Endothelial cell of umbilical vein (primary cell): ENCODE results near the gene SGCD. TPM values are rescaled to one million over a fixed set of nuclear protein-coding genes. Genes with fewer than 3 reads are reported as not detected.

Experiments used
- BruUV-seq: library from RNA; stranded (reverse); fragments of 400-500 nt; replicated peaks from 2 replicates; lab custom pipeline; 2021; lab: Mats Ljungman, UMichigan
- CTCF ChIA-PET: fragments of 300-600, 350-600 bp; sonication (Branson Sonifier 250); formaldehyde crosslinking; loops from one replicate; lab custom pipeline; 2021; ENCODE audit warnings: antibody characterized with exemption, inconsistent platforms; lab: Charles Lee
- POLR2A ChIA-PET: fragments of 300-600, 350-600 bp; sonication (Branson Sonifier 250); formaldehyde crosslinking; loops from one replicate; lab custom pipeline; 2021; ENCODE audit warnings: antibody characterized with exemption, inconsistent platforms; lab: Charles Lee
- DNase-seq: peaks from one replicate; pipeline ENCODE4 v3.0.0-alpha.2; 2011; ENCODE audit warnings: low read depth, low spot score
- FAIRE-seq: peaks from 2 replicates; lab custom pipeline; 2011; peaks lifted over from hg19 to GRCh38; lab: Jason Lieb, UNC
- H2AFZ ChIP-seq: 2 replicates; pipeline ENCODE4 v1.6.0; 2012; ENCODE audit warnings: low read depth, low read length, control low read depth, inconsistent platforms
- H3K27ac ChIP-seq: 2 replicates; pipeline ENCODE4 v1.5.1; 2011; ENCODE audit warnings: low read depth, mild to moderate bottlenecking, control low read depth, low read length, moderate library complexity; ENCODE audit not compliant: insufficient read depth
- H3K27me3 ChIP-seq, 2 experiments: 2 replicates each; pipeline versions ENCODE4 v1.6.0 to v1.6.1; 2011; ENCODE audit warnings: low read length in 2 of 2, mixed read lengths in 1 of 2; ENCODE audit not compliant: control insufficient read depth in 2 of 2, insufficient read depth in 2 of 2
- H3K36me3 ChIP-seq, 2 experiments: 2 replicates in 1 of 2; 3 replicates in 1 of 2; pipeline ENCODE4 v1.5.1; 2011; ENCODE audit warnings: low read length in 2 of 2, mild to moderate bottlenecking in 1 of 2, moderate library complexity in 1 of 2; ENCODE audit not compliant: control insufficient read depth in 2 of 2, insufficient read depth in 2 of 2; ENCODE audit errors: extremely low read depth in 1 of 2
- H3K4me1 ChIP-seq: 3 replicates; pipeline ENCODE4 v1.5.1; 2011; ENCODE audit warnings: mild to moderate bottlenecking, low read length; ENCODE audit not compliant: control insufficient read depth, insufficient read depth; ENCODE audit errors: extremely low read depth
- H3K4me2 ChIP-seq: 2 replicates; pipeline ENCODE4 v1.6.1; 2011; ENCODE audit warnings: low read length, control low read depth, mixed read lengths; ENCODE audit not compliant: insufficient read depth
- H3K4me3 ChIP-seq, 3 experiments: fragments of 200-600 bp in 1 of 3; sonication (generic), shearing (Covaris generic) in 1 of 3; replicated peaks in 1 of 3; 2 replicates each; pipeline ENCODE4 v1.5.1; 2011 to 2016; ENCODE audit warnings: control low read depth in 3 of 3, low read length in 3 of 3, mild to moderate bottlenecking in 2 of 3, inconsistent platforms in 1 of 3, low read depth in 1 of 3, moderate library complexity in 1 of 3; ENCODE audit not compliant: insufficient read depth in 1 of 3
- H3K79me2 ChIP-seq: 2 replicates; pipeline ENCODE4 v1.6.0; 2012; ENCODE audit warnings: low read length, inconsistent platforms; ENCODE audit not compliant: control insufficient read depth, insufficient read depth
- H3K9ac ChIP-seq: replicated peaks from 2 replicates; pipeline ENCODE3; 2011; ENCODE audit warnings: low read length, control low read depth; ENCODE audit not compliant: insufficient read depth; ENCODE audit errors: extremely low read depth
- H3K9me1 ChIP-seq: replicated peaks from 3 replicates; pipeline ENCODE4 v1.6.0; 2011; ENCODE audit warnings: mild to moderate bottlenecking, low read length; ENCODE audit not compliant: control insufficient read depth, insufficient read depth; ENCODE audit errors: extremely low read depth
- H3K9me3 ChIP-seq: replicated peaks from 2 replicates; pipeline ENCODE4 v1.5.1; 2012; ENCODE audit warnings: low read length, inconsistent platforms; ENCODE audit not compliant: control insufficient read depth, insufficient read depth
- H4K20me1 ChIP-seq: replicated peaks from 2 replicates; pipeline ENCODE3; 2011; ENCODE audit warnings: mild to moderate bottlenecking, low read length; ENCODE audit not compliant: control insufficient read depth, insufficient read depth; ENCODE audit errors: extremely low read depth
- EZH2 ChIP-seq: IDR thresholded peaks from 2 replicates; pipeline ENCODE4 v1.6.1; 2012; ENCODE audit warnings: borderline replicate concordance, low read depth, mild to moderate bottlenecking, moderate library complexity, low read length, inconsistent platforms; ENCODE audit not compliant: severe bottlenecking
- FOS ChIP-seq: IDR thresholded peaks from 2 replicates; pipeline ENCODE4 v1.6.1; 2011; ENCODE audit warnings: mild to moderate bottlenecking, low read length, moderate library complexity, borderline replicate concordance; ENCODE audit not compliant: insufficient read depth
- GATA2 ChIP-seq: IDR thresholded peaks from 2 replicates; pipeline ENCODE4 v1.7.0; 2011; ENCODE audit warnings: low read depth, mild to moderate bottlenecking, moderate library complexity, mixed read lengths, low read length; ENCODE audit not compliant: insufficient read length, insufficient read depth
- JUN ChIP-seq: IDR thresholded peaks from 2 replicates; pipeline ENCODE4 v1.6.1; 2011; ENCODE audit warnings: borderline replicate concordance, low read depth; ENCODE audit not compliant: insufficient read length, insufficient read depth
- MYC ChIP-seq: IDR thresholded peaks from one replicate; pipeline ENCODE4 v1.6.1; 2011; ENCODE audit warnings: mild to moderate bottlenecking, low read depth, low read length
- POLR2AphosphoS5 ChIP-seq: IDR thresholded peaks from 2 replicates; pipeline ENCODE4 v1.6.1; 2012; ENCODE audit warnings: low read depth, mild to moderate bottlenecking, control low read depth, low read length, moderate library complexity; ENCODE audit not compliant: insufficient read depth
- dilution Hi-C: fragments of 300-500 bp; cut with MboI; formaldehyde crosslinking; loops from one replicate; pipeline ENCODE4 v1.15.0; 2019; ENCODE audit warnings: low sequenced_read_pairs; ENCODE audit not compliant: extremely low pct_ligation_motif_present
- intact Hi-C: fragments of 100-400 bp; cut with micrococcal nuclease; formaldehyde crosslinking; loops from one replicate; pipeline ENCODE4 v1.10.0; 2022
- polyA plus RNA-seq, 4 experiments: library from polyadenylated mRNA; depleted of rRNA in 3 of 4; stranded (reverse) in 3 of 4; unstranded in 1 of 4; fragments of >200 nt; gene quantifications; 2 replicates each; pipeline versions ENCODE4 v1.2.1 to v1.2.3, GENCODE V29; 2011 to 2012; ENCODE audit warnings: missing spikeins in 1 of 4
- total RNA-seq: library from RNA; stranded (reverse); gene quantifications from 2 replicates; pipeline ENCODE4 v1.2.3, GENCODE V29; 2021
- TF ChIP-seq, protein P1 (sequence below): IDR thresholded peaks from 2 replicates; pipeline ENCODE4 v1.6.1; 2011; ENCODE audit not compliant: insufficient read depth, insufficient read length

SGCD gene
- total and polyA plus RNA-seq, 2 donors (not counting 3 experiments of a cell fraction or from before 2014, with no cell fraction given) = not detected

DNA sequence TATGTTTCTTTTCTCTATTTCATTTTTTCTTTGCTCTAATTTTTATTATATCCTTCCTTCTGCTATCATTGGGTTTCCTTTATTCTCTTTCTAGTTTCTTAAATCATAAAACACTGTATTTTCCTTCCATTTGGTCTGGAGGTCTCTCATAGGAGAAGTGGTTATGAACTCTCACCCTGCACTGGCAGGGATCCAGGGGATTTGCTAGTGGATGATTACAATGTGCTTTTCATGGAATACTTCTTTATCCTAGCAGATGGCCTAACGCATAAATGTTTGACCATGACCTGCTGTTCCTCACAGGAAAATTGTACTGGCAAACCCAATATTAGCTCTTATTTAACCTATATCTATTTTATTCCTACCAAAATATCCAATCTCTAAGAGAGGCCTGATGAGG lies 31.5 kb upstream of the SGCD start:
- CTCF ChIA-PET = no interaction called here
- intact Hi-C loops (no loop called here), dilution Hi-C loops (no loop called here)
- no peaks in the 10 kb centered on the region for H4K20me1 ChIP-seq
- H3K9ac ChIP-seq = no peak overlapping the region
- H2AFZ ChIP-seq = no peak overlapping the region
- H3K4me1 ChIP-seq = no peaks in the 10 kb centered on the region
- no peaks in the 10 kb centered on the region for H3K9me3 ChIP-seq
- H3K79me2 ChIP-seq = no peaks in the 10 kb centered on the region
- no TSS peak for BruUV-seq
- TF ChIP-seq JUN (no peak), MYC (no peak), POLR2AphosphoS5 (no peak), GATA2 (no peak)
- TF ChIP-seq, protein P1, sequence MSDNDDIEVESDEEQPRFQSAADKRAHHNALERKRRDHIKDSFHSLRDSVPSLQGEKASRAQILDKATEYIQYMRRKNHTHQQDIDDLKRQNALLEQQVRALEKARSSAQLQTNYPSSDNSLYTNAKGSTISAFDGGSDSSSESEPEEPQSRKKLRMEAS = no peak
- no peaks in the 10 kb centered on the region for H3K9me1 ChIP-seq
- H3K4me2 ChIP-seq = no peak overlapping the region
- H3K36me3 ChIP-seq = no peaks in the 10 kb centered on the region
- H3K27me3 ChIP-seq = no peaks in the 10 kb centered on the region
- H3K4me3 ChIP-seq = no peak overlapping the region
- FAIRE-seq = no peak
- no peak for DNase-seq
- no peak overlapping the region for H3K27ac ChIP-seq
- POLR2A ChIA-PET = no interaction called here

DNA sequence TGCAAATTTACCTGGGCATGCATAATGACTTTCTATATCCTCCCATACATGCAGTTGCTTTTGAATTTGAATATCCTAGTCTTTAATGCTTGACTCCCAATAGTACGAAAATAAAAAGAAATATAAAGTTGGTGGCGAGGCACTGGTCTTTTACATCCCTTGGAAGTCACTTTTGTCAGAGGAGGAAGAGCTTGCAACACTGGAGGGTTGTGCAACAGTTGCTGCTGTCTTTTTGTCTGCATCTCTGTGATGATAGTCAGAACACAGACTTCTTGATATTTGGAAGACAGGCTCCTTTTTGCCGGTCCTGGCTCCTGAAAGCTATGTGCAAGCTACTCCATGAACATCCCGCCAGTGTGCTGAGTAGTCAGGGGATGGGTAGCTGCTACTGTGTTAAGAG lies 16.8 kb upstream of the SGCD start:
- no peak overlapping the region for H3K27ac ChIP-seq
- DNase-seq (no peak), FAIRE-seq (no peak)
- intact Hi-C loops = no loop called here
- ChIA-PET CTCF (no interaction called here), POLR2A (no interaction called here)
- no peak overlapping the region for H3K4me2 ChIP-seq
- no peaks in the 10 kb centered on the region for H3K9me1 ChIP-seq
- H3K9me3 ChIP-seq = no peaks in the 10 kb centered on the region
- TF ChIP-seq EZH2 = no peak
- TF ChIP-seq FOS = no peak
- TF ChIP-seq, protein P1 = no peak
- no peak for TF ChIP-seq GATA2
- no peak for TF ChIP-seq MYC
- no peaks in the 10 kb centered on the region for H3K79me2 ChIP-seq
- H3K36me3 ChIP-seq = no peaks in the 10 kb centered on the region
- H3K27me3 ChIP-seq = no peaks in the 10 kb centered on the region
- no peaks in the 10 kb centered on the region for H3K4me1 ChIP-seq
- no peaks in the 10 kb centered on the region for H4K20me1 ChIP-seq
- dilution Hi-C loops = no loop called here
- H2AFZ ChIP-seq = no peak overlapping the region
- no TSS peak for BruUV-seq
- no peak overlapping the region for H3K9ac ChIP-seq
- H3K4me3 ChIP-seq = no peak overlapping the region
